Astrocyte of the spinal cord (primary cell): ENCODE measurements around the gene KRT2.

Source experiments
- DNase-seq: peaks from one replicate; pipeline ENCODE4 v3.0.0; 2011; ENCODE audit warnings: low read depth, low spot score
- H3K4me3 ChIP-seq: 2 replicates; pipeline ENCODE4 v1.5.1; 2011; ENCODE audit warnings: low read depth, mild to moderate bottlenecking, low read length, moderate library complexity
- CTCF ChIP-seq: IDR thresholded peaks from 2 replicates; pipeline ENCODE4 v1.5.1; 2012; ENCODE audit warnings: low read depth, mild to moderate bottlenecking, low read length, inconsistent platforms
- in situ Hi-C: cut with HindIII; loops from 2 replicates; pipeline ENCODE4 v1.10.0; 2017; ENCODE audit warnings: low sequenced_read_pairs

KRT2 gene

GRCh38 chr12:52630599-52631200 lies 21.3 kb downstream of the KRT2 start:
- DNase-seq = no peak
- no peak for TF ChIP-seq CTCF
- in situ Hi-C loops = no loop called here
- no peak overlapping the region for H3K4me3 ChIP-seq

- in situ Hi-C loops = no loop called here
- no peak for DNase-seq
- TF ChIP-seq CTCF = no peak
- H3K4me3 ChIP-seq = no peak overlapping the region
Measured at GRCh38 chr12:52630008-52630500, 22.0 kb downstream of the KRT2 start.

DNA sequence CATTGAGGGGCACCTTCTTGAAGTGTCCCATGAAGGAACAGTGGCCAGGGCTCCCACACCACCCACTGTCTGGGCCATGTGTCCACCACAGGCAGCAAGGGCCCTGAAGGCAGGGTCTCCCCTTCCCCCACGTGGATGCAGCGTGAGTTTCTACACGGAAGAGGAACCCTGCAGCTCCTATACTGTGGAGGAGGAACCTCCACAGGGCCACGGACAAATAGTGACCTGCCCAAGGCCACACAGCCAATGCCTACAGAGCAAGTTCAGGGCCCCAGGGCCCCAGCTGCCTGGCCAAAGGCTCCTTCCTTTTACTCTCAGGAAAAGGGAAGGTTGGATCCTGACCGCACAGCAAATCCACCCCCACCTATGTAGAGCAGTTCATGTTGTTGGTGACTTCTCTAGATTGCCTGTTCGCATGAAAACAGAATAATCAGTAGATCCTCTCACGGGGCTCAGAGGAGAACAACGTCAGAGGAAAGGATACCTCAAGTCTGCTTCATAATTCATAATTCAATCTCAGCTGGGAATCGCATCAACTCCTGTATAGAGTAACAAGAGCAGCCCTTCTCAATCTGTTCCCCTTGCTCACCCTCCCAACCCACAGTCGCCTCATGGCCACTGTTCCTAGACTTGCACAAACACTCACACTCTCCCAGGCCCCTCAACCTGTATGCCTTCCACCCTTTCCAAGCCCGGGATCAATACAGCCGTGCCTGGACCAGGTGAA lies 22.6 kb downstream of the KRT2 start:
- no peak for TF ChIP-seq CTCF
- H3K4me3 ChIP-seq = no peak overlapping the region
- in situ Hi-C loops = no loop called here
- no peak for DNase-seq

- in situ Hi-C loops = no loop called here
- H3K4me3 ChIP-seq = no peak overlapping the region
- TF ChIP-seq CTCF = no peak
- no peak for DNase-seq
Measured at GRCh38 chr12:52628841-52629240, 23.2 kb downstream of the KRT2 start.

DNA sequence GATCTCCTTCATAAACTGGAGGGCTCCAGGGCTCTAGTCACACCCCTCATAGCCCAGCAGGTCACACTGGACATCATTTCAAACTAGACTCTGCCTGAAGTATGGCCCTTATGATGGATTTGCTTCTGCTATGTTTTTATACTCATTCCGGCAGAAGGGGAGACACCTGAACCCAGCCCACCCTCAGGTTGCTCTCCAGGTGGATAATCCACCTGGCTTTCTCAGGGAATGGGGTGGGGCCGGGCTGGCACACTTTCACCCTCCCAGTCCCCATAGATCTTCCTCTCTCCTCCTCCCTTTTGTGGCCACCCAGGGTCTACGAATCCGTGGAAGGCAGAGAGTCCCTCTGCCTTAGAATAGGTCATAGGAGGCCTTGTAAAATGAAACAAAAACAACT lies 23.9 kb downstream of the KRT2 start:
- no peak overlapping the region for H3K4me3 ChIP-seq
- no peak for DNase-seq
- in situ Hi-C loops = no loop called here
- no peak for TF ChIP-seq CTCF

DNA sequence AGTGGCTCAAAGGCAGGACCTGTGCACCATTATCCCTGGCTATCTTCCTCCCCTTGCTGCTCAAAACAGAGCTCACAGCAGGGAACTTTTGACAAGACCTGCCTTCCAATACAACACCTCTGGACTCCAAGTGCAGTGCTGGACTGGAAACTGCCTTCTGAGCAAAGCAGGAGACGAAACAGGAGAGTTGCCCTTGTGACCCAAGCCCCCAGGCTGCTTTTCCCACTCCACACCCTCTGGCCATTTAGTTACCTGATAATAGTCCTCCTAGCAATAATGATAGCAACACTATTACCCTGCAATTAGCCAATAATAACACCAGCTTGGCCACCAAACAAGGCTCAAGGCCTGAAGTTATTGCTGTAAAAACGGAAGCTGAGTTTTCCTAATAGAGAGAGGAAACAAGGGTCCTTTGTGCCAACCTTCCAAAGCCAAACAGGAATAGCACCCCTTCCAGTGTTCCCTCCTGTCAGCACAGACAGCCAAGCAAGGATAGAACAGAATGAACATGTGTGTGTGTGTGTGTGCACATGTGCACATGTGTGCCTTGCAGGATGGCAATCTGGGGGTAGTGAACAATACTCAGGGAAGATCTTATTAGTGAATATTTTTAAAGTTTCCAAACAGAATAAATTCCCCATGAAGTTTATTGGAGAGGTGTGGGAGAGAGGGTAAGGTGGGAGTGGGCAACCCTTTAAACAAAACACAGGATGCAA lies 24.5 kb downstream of the KRT2 start:
- H3K4me3 ChIP-seq = no peak overlapping the region
- in situ Hi-C loops = no loop called here
- TF ChIP-seq CTCF = no peak
- DNase-seq = no peak
